ENCODE measurements around the gene SRSF1. TPM values are rescaled to one million over a fixed set of nuclear protein-coding genes. Genes with fewer than 3 reads are reported as not detected.
"Not testable (repeated sequence)": the region's sequence is repeated elsewhere in the genome, so short reads cannot be mapped to it uniquely, and the experiment has no call there.

Gene SRSF1
- total RNA-seq, 1 donor from 2014 or later: 258 TPM

GRCh38 chr17:58051468-58051867 lies 44.4 kb upstream of the SRSF1 start:
- no peak overlapping the region for H3K4me3 Mint-ChIP-seq
- H3K4me1 Mint-ChIP-seq: peaks cover 9% of the 10 kb centered on the region
- no peaks in the 10 kb centered on the region for H3K36me3 Mint-ChIP-seq
- H3K9me3 Mint-ChIP-seq: no peaks in the 10 kb centered on the region
- H3K27me3 Mint-ChIP-seq (ENCODE audit: low read depth): peaks cover 13% of the 10 kb centered on the region
- TF ChIP-seq, protein P1, sequence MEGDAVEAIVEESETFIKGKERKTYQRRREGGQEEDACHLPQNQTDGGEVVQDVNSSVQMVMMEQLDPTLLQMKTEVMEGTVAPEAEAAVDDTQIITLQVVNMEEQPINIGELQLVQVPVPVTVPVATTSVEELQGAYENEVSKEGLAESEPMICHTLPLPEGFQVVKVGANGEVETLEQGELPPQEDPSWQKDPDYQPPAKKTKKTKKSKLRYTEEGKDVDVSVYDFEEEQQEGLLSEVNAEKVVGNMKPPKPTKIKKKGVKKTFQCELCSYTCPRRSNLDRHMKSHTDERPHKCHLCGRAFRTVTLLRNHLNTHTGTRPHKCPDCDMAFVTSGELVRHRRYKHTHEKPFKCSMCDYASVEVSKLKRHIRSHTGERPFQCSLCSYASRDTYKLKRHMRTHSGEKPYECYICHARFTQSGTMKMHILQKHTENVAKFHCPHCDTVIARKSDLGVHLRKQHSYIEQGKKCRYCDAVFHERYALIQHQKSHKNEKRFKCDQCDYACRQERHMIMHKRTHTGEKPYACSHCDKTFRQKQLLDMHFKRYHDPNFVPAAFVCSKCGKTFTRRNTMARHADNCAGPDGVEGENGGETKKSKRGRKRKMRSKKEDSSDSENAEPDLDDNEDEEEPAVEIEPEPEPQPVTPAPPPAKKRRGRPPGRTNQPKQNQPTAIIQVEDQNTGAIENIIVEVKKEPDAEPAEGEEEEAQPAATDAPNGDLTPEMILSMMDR (IDR thresholded peaks at IDR 0.05; ENCODE audit: unreplicated experiment): no peak
- no peak overlapping the region for H3K27ac Mint-ChIP-seq
- DNase-seq (ENCODE audit: low spot score in 2 of 2, unreplicated experiment in 2 of 2): no peak

DNA sequence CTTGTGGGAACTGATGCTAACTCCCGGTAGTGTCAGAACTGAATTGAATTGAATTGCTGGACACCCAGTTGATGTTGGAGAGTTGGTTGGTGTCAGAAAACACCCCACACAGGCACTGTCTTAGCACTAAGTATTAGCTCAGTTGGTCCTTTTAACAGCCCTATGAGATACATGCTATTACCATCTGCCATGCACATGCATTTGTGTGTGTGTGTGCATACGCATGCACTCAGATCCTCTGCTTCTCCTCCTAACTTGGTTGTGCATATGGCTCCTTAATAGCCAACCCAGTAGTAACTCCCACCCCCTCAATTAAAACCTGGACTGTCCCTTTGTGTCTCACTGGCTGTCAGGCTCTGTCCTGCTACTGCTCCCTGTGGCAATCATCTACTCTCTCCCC lies 43.9 kb upstream of the SRSF1 start:
- no peaks in the 10 kb centered on the region for H3K36me3 Mint-ChIP-seq
- TF ChIP-seq, protein P1 (IDR thresholded peaks at IDR 0.05; ENCODE audit: unreplicated experiment): no peak
- peaks cover 9% of the 10 kb centered on the region for H3K4me1 Mint-ChIP-seq
- H3K27me3 Mint-ChIP-seq (ENCODE audit: low read depth): peaks cover 15% of the 10 kb centered on the region
- DNase-seq (ENCODE audit: low spot score in 2 of 2, unreplicated experiment in 2 of 2): no peak
- no peak overlapping the region for H3K27ac Mint-ChIP-seq
- no peak overlapping the region for H3K4me3 Mint-ChIP-seq
- H3K9me3 Mint-ChIP-seq: no peaks in the 10 kb centered on the region

- H3K4me1 Mint-ChIP-seq: peaks cover 9% of the 10 kb centered on the region
- H3K27me3 Mint-ChIP-seq (ENCODE audit: low read depth): peaks cover 14% of the 10 kb centered on the region
- no peak overlapping the region for H3K27ac Mint-ChIP-seq
Observed at GRCh38 chr17:58049533-58049932, 42.5 kb upstream of the SRSF1 start.

DNA sequence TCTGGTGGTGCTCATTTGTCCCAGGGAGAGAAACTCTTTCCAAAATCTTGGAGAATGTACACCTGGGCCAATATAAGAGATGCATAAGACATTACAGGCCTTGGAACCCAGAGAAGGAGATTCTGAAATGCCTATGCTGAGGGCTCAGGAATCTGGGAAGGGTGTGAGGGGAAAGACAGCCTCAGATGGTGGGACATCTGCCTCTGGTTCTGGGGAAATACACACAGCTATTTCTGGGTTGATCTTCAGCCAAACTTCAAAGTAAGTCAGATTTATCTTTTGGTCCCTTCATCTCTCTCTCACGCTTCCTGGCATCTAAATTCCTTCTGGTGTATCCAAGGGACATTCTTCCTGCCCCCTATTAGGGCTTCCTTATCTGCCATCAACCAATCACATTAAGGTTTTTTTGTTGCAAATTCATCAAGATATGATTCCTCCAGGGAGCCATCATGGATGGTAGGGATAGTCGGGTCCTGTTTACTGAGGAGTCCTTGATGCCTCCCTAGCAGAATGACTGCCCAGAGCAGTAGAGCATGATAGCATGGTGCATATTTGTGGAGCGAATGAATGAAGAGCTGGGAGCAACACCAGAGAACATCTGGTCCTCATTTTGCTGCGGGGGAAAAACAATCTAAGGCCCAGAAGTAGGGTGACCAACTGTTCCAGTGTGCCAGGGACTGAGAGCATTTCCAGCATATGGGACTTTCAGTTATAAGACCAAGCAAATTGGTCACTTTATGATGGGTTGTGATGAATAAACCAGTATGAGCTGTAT lies 40.5 kb upstream of the SRSF1 start:
- H3K9me3 Mint-ChIP-seq: peaks cover 8% of the 10 kb centered on the region

More at GRCh38 chr17:58049533-58049932, 42.5 kb upstream of the SRSF1 start:
- H3K36me3 Mint-ChIP-seq: no peaks in the 10 kb centered on the region
- DNase-seq (ENCODE audit: low spot score in 2 of 2, unreplicated experiment in 2 of 2): no peak
- TF ChIP-seq, protein P1 (IDR thresholded peaks at IDR 0.05; ENCODE audit: unreplicated experiment): no peak
- no peaks in the 10 kb centered on the region for H3K9me3 Mint-ChIP-seq
- H3K4me3 Mint-ChIP-seq: no peak overlapping the region

DNA sequence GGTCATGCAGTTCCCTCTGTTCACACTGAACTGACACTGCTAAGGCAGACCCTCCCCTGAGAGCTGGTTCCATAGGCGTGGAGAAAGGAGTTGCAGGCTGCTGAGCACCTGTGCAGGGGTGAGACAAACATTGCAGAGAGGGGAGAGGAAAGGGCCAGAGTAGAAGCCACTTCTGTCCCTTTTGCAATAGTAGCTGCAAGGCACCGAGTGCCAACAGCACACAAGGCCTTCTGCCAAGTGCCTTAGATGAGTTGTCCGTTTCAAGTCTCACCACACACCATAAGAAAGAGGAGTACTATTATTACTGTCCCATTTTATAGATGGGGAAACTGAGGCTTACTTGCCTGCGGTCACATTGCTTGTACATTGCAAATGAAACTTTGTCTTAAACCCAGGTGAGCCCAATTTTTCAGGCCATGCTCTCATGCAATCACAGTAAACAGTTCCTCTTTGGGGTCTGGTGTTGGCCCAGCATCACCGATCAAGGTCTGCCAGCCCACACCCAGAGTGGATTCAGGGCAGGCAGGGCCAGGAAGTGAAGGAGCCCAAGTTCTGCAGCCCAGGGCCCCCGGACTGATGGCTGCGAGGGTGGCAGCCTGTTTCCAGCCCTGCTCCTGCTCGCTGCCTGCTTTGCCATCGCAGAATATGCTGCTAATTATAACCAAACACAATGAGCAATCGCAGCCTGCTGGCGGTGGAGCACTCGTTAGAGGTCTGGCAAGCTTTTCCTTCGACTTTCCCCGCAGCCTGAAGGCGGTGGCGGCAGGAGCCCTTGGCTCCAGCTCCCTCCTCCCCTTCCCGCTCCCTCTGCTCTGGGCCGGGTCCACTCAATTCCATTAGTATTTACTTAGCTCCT lies 39.4 kb upstream of the SRSF1 start:
- TF ChIP-seq, protein P1 (IDR thresholded peaks at IDR 0.05; ENCODE audit: unreplicated experiment): no peak
- Mint-ChIP-seq H3K36me3 (no peaks in the 10 kb centered on the region), H3K4me3 (no peak overlapping the region), H3K9me3 (peaks cover 8% of the 10 kb centered on the region), H3K27me3 (ENCODE audit: low read depth) (peaks cover 21% of the 10 kb centered on the region), H3K27ac (no peak overlapping the region), H3K4me1 (peaks cover 9% of the 10 kb centered on the region)
- no peak for DNase-seq (ENCODE audit: low spot score in 2 of 2, unreplicated experiment in 2 of 2)

More for the DNA sequence above, 40.5 kb upstream of the SRSF1 start:
- no peak overlapping the region for H3K4me3 Mint-ChIP-seq
- TF ChIP-seq, protein P1 (IDR thresholded peaks at IDR 0.05; ENCODE audit: unreplicated experiment): no peak
- H3K4me1 Mint-ChIP-seq: peaks cover 9% of the 10 kb centered on the region
- H3K27me3 Mint-ChIP-seq (ENCODE audit: low read depth): peaks cover 17% of the 10 kb centered on the region
- DNase-seq (ENCODE audit: low spot score in 2 of 2, unreplicated experiment in 2 of 2): no peak
- H3K27ac Mint-ChIP-seq: peak overlapping the region; percentile 31
- H3K36me3 Mint-ChIP-seq: no peaks in the 10 kb centered on the region

- H3K9me3 Mint-ChIP-seq; H3K36me3 Mint-ChIP-seq; H3K4me1 Mint-ChIP-seq; H3K27ac Mint-ChIP-seq; H3K4me3 Mint-ChIP-seq; DNase-seq (ENCODE audit: low spot score in 2 of 2, unreplicated experiment in 2 of 2): not testable (repeated sequence)
- peaks cover 30% of the 10 kb centered on the region for H3K27me3 Mint-ChIP-seq (ENCODE audit: low read depth)
Observed at GRCh38 chr17:58044256-58044655, 37.2 kb upstream of the SRSF1 start.

Measured in mesothelial cell of epicardium (in vitro differentiated cells).